GM12878 (cell line): ENCODE data around the gene BNIP2. TPM values are rescaled to one million over a fixed set of nuclear protein-coding genes. Genes with fewer than 3 reads are reported as not detected.

Experiments
- ATAC-seq: fragments of 200-7000 bp; cut with Tn5 transposase; 3 replicates; pipeline ENCODE4 v1.9.1; 2020; ENCODE audit warnings: mild to moderate bottlenecking, moderate library complexity
- BruUV-seq: library from RNA; stranded (reverse); fragments of 400-500 nt; replicated peaks from 2 replicates; lab custom pipeline; 2021; lab: Mats Ljungman, UMichigan
- CTCF ChIA-PET: fragments of 300-600 bp; sonication (Branson Sonifier 250); formaldehyde crosslinking; extraction: SDS; loops from one replicate; lab custom pipeline; 2021; ENCODE audit warnings: inconsistent platforms; lab: Yijun Ruan, JAX
- POLR2A ChIA-PET: fragments of 350-600 bp; formaldehyde crosslinking; extraction: SDS; loops from one replicate; lab custom pipeline; 2021; ENCODE audit warnings: inconsistent platforms; lab: Charles Lee
- RAD21 ChIA-PET: fragments of 300-600 bp; sonication (Branson Sonifier 250); formaldehyde crosslinking; loops from one replicate; lab custom pipeline; 2023; ENCODE audit warnings: antibody characterized with exemption; ENCODE audit not compliant: unreplicated experiment; lab: Charles Lee
- SMC1A ChIA-PET: fragments of 300-600 bp; sonication (Branson Sonifier 250); formaldehyde crosslinking; loops from one replicate; lab custom pipeline; 2023; ENCODE audit not compliant: unreplicated experiment, uncharacterized antibody; lab: Charles Lee
- DNase-seq: peaks from one replicate; pipeline ENCODE4 v3.0.0-alpha.2; 2011; ENCODE audit warnings: low read depth, low spot score
- FAIRE-seq: peaks from 3 replicates; lab custom pipeline; 2011; peaks lifted over from hg19 to GRCh38; lab: Jason Lieb, UNC
- H2AFZ ChIP-seq: 2 replicates; pipeline ENCODE4 v1.6.0; 2011; ENCODE audit warnings: low read depth, low read length, control low read depth; ENCODE audit not compliant: control insufficient read depth
- H3K27ac ChIP-seq: 2 replicates; pipeline ENCODE4 v1.5.1; 2011; ENCODE audit warnings: control low read depth; ENCODE audit not compliant: control insufficient read depth, insufficient read depth
- H3K27me3 ChIP-seq, 2 experiments: replicated peaks in 1 of 2; 2 replicates each; pipeline versions ENCODE4 v1.6.0 to v1.6.1; 2011; ENCODE audit warnings: low read length in 1 of 2; ENCODE audit not compliant: control insufficient read depth in 2 of 2, insufficient read depth in 2 of 2
- H3K36me3 ChIP-seq, 2 experiments: 2 replicates each; pipeline ENCODE4 v1.5.1; 2011; ENCODE audit warnings: low read length in 1 of 2; ENCODE audit not compliant: control insufficient read depth in 2 of 2, insufficient read depth in 2 of 2
- H3K4me1 ChIP-seq: 2 replicates; pipeline ENCODE4 v1.6.1; 2011; ENCODE audit warnings: mild to moderate bottlenecking, low read length, moderate library complexity, mixed read lengths; ENCODE audit not compliant: control insufficient read depth, insufficient read depth
- H3K4me2 ChIP-seq: 2 replicates; pipeline ENCODE4 v1.6.0; 2011; ENCODE audit warnings: control low read depth; ENCODE audit not compliant: control insufficient read depth, insufficient read depth
- H3K4me3 ChIP-seq: fragments of 200-600 bp; sonication (generic); 2 replicates; pipeline ENCODE4 v1.5.1; 2016
- H3K79me2 ChIP-seq: 2 replicates; pipeline ENCODE4 v1.6.0; 2011; ENCODE audit warnings: low read length; ENCODE audit not compliant: control insufficient read depth, insufficient read depth
- H3K9ac ChIP-seq: 2 replicates; pipeline ENCODE4 v1.8.0; 2011; ENCODE audit warnings: low read length, control low read depth, mixed read lengths; ENCODE audit not compliant: control insufficient read depth, insufficient read depth
- H3K9me3 ChIP-seq: replicated peaks from 3 replicates; pipeline ENCODE4 v1.5.1; 2011; ENCODE audit warnings: mild to moderate bottlenecking, low read length; ENCODE audit not compliant: control insufficient read depth, insufficient read depth
- H4K20me1 ChIP-seq: 2 replicates; pipeline ENCODE4 v1.6.0; 2011; ENCODE audit not compliant: control insufficient read depth, insufficient read depth
- ASH2L ChIP-seq: fragments of 300-600, 200-600 bp; sonication (generic); IDR thresholded peaks from 2 replicates; pipeline ENCODE4 v1.6.1; 2017; ENCODE audit warnings: low read depth, mild to moderate bottlenecking, borderline replicate concordance
- CREB1 ChIP-seq: IDR thresholded peaks from 2 replicates; pipeline ENCODE4 v1.6.1; 2012; ENCODE audit warnings: low read depth, mild to moderate bottlenecking, inconsistent platforms
- DPF2 ChIP-seq: fragments of 450-650 bp; IDR thresholded peaks from 2 replicates; pipeline ENCODE4 v1.6.1; 2017; ENCODE audit warnings: mild to moderate bottlenecking
- EP300 ChIP-seq, 2 experiments: fragments of 150-350 bp in 1 of 2; IDR thresholded peaks; 2 replicates each; pipeline ENCODE4 v1.6.1; 2011 to 2012; ENCODE audit warnings: low read depth in 2 of 2, low read length in 2 of 2, borderline replicate concordance in 1 of 2, improper control_type of control experiment in 1 of 2, inconsistent platforms in 1 of 2; ENCODE audit not compliant: control insufficient read depth in 1 of 2
- EZH2 ChIP-seq: IDR thresholded peaks from 2 replicates; pipeline ENCODE4 v1.6.1; 2012; ENCODE audit warnings: low read depth, mild to moderate bottlenecking, control low read depth, inconsistent platforms, low read length, borderline replicate concordance; ENCODE audit not compliant: control insufficient read depth
- RB1 ChIP-seq: fragments of 450-650 bp; formaldehyde crosslinking; IDR thresholded peaks from 2 replicates; pipeline ENCODE4 v1.6.1; 2017; ENCODE audit warnings: mild to moderate bottlenecking, borderline replicate concordance
- SMAD1 ChIP-seq: fragments of 450-650 bp; IDR thresholded peaks from 2 replicates; pipeline ENCODE4 v1.6.1; 2018; ENCODE audit warnings: mild to moderate bottlenecking, low read depth; ENCODE audit not compliant: partially characterized antibody
- SP1 ChIP-seq: IDR thresholded peaks from one replicate; pipeline ENCODE4 v1.6.1; 2011; ENCODE audit warnings: low read depth, low read length
- SPI1 ChIP-seq: IDR thresholded peaks from 2 replicates; pipeline ENCODE4 v1.6.1; 2011; ENCODE audit warnings: low read depth, mild to moderate bottlenecking, low read length, moderate library complexity, borderline replicate concordance; ENCODE audit not compliant: insufficient read depth
- ZSCAN29 ChIP-seq: fragments of 450-650 bp; IDR thresholded peaks from 2 replicates; pipeline ENCODE4 v1.6.1; 2017; ENCODE audit warnings: mild to moderate bottlenecking, moderate library complexity
- WGBS: methylation state at CpG from one replicate; pipeline ENCODE4 v1.1.6; 2016; ENCODE audit warnings: low lambda C conversion rate; ENCODE audit not compliant: insufficient replicate concordance, insufficient coverage; ENCODE audit errors: missing lambda C conversion rate; 5-methylcytosine and 5-hydroxymethylcytosine counted together
- in situ Hi-C: fragments of 300-500 bp; cut with MboI; formaldehyde crosslinking; loops from 9 replicates; pipeline ENCODE4 v1.14.3; 2018; ENCODE audit warnings: mixed read lengths
- intact Hi-C: fragments of 100-400 bp; cut with micrococcal nuclease; formaldehyde crosslinking; loops from one replicate; pipeline ENCODE4 v1.14.2; 2022; ENCODE audit not compliant: unreplicated experiment
- polyA plus RNA-seq, 11 experiments: library from polyadenylated mRNA; depleted of rRNA in 4 of 11; unstranded in 6 of 11; stranded (reverse) in 5 of 11; fragments of >200 nt; fragmentation: Nextera tagmentation in 4 of 11; fragmentation: Illumina TruSeq in 1 of 11; extraction: Ambion mirVana in 4 of 11; extraction: Trizol in 1 of 11; gene quantifications; 1 replicate in 1 of 11; 2 replicates in 10 of 11; pipeline versions ENCODE4 v1.2.1 to v1.2.3, GENCODE V29; 2011 to 2016; ENCODE audit warnings: inconsistent platforms in 2 of 11, missing spikeins in 2 of 11, low read depth in 1 of 11
- total RNA-seq, 4 experiments: library from RNA; depleted of rRNA in 3 of 4; stranded (reverse); fragments of >200 nt in 3 of 4; fragmentation: Illumina TruSeq in 1 of 4; extraction: Trizol in 1 of 4; gene quantifications; 2 replicates each; pipeline versions ENCODE4 v1.2.1 to v1.2.3, GENCODE V29; 2013 to 2021
- TF ChIP-seq, protein P1 (sequence below): IDR thresholded peaks from 2 replicates; pipeline ENCODE4 v1.6.1; 2011; ENCODE audit warnings: low read depth, mild to moderate bottlenecking, low read length, moderate library complexity, borderline replicate concordance; ENCODE audit errors: extremely low read depth
- TF ChIP-seq, protein P2 (sequence below): fragments of 450-650 bp; IDR thresholded peaks from 2 replicates; pipeline ENCODE4 v1.6.1; 2018; ENCODE audit warnings: borderline replicate concordance, mild to moderate bottlenecking; ENCODE audit not compliant: partially characterized antibody
- TF ChIP-seq, protein P3 (sequence below), 3 experiments: IDR thresholded peaks in 2 of 3; conservative IDR thresholded peaks in 1 of 3; 2 replicates each; pipeline ENCODE4 v1.5.1; 2011; ENCODE audit warnings: low read depth in 3 of 3, low read length in 3 of 3, mild to moderate bottlenecking in 3 of 3, control low read depth in 2 of 3, moderate library complexity in 2 of 3, inconsistent platforms in 1 of 3, mixed read lengths in 1 of 3; ENCODE audit not compliant: control insufficient read depth in 2 of 3, insufficient read depth in 1 of 3; ENCODE audit errors: extremely low read depth in 1 of 3
- TF ChIP-seq, protein P4 (sequence below): IDR thresholded peaks from 2 replicates; pipeline ENCODE4 v1.6.1; 2012; ENCODE audit warnings: low read depth, low read length, improper control_type of control experiment
- TF ChIP-seq, protein P5 (sequence below): IDR thresholded peaks from 2 replicates; pipeline ENCODE4 v1.6.1; 2012; ENCODE audit warnings: low read length, inconsistent platforms

Gene BNIP2
- total and polyA plus RNA-seq, 10 of the 15 experiments (the other 5 are each of a cell fraction or from before 2014, with no cell fraction given) = 29.9 to 122 (median 67.7) TPM

DNA sequence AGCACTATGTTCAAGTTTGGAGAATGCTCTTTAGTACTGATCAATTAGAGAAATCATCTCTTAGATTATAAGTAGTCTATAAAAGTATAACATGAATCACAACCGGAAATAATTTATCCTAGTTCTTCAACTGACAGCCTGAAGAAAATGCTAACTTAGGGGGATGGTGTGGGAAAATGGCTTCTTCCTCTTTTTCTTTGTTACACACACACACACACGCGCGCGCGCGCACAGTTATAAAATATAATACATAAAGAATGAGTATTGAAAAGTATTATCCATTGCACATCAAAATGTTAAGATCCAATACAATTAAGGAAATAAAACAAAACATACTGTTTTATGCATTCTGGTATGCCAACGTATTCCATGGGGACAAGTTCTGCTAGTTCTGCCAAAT lies 20.6 kb downstream of the BNIP2 start (continued):
- TF ChIP-seq, protein P1, sequence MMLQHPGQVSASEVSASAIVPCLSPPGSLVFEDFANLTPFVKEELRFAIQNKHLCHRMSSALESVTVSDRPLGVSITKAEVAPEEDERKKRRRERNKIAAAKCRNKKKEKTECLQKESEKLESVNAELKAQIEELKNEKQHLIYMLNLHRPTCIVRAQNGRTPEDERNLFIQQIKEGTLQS = no peak
- TF ChIP-seq, protein P2, sequence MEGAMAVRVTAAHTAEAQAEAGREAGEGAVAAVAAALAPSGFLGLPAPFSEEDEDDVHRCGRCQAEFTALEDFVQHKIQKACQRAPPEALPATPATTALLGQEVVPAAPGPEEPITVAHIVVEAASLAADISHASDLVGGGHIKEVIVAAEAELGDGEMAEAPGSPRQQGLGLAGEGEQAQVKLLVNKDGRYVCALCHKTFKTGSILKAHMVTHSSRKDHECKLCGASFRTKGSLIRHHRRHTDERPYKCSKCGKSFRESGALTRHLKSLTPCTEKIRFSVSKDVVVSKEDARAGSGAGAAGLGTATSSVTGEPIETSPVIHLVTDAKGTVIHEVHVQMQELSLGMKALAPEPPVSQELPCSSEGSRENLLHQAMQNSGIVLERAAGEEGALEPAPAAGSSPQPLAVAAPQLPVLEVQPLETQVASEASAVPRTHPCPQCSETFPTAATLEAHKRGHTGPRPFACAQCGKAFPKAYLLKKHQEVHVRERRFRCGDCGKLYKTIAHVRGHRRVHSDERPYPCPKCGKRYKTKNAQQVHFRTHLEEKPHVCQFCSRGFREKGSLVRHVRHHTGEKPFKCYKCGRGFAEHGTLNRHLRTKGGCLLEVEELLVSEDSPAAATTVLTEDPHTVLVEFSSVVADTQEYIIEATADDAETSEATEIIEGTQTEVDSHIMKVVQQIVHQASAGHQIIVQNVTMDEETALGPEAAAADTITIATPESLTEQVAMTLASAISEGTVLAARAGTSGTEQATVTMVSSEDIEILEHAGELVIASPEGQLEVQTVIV = no peak
- TF ChIP-seq, protein P3, sequence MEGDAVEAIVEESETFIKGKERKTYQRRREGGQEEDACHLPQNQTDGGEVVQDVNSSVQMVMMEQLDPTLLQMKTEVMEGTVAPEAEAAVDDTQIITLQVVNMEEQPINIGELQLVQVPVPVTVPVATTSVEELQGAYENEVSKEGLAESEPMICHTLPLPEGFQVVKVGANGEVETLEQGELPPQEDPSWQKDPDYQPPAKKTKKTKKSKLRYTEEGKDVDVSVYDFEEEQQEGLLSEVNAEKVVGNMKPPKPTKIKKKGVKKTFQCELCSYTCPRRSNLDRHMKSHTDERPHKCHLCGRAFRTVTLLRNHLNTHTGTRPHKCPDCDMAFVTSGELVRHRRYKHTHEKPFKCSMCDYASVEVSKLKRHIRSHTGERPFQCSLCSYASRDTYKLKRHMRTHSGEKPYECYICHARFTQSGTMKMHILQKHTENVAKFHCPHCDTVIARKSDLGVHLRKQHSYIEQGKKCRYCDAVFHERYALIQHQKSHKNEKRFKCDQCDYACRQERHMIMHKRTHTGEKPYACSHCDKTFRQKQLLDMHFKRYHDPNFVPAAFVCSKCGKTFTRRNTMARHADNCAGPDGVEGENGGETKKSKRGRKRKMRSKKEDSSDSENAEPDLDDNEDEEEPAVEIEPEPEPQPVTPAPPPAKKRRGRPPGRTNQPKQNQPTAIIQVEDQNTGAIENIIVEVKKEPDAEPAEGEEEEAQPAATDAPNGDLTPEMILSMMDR (IDR thresholded peaks at IDR 0.05 in 2 of 3, conservative IDR thresholded peaks at IDR 0.05 in 1 of 3; ENCODE audit: control insufficient read depth in 2 of 3, extremely low read depth in 1 of 3, insufficient read depth in 1 of 3, low read depth in 3 of 3, low read length in 3 of 3) = no peak
- TF ChIP-seq SMAD1 (no peak), SP1 (no peak), ZSCAN29 (no peak)

DNA sequence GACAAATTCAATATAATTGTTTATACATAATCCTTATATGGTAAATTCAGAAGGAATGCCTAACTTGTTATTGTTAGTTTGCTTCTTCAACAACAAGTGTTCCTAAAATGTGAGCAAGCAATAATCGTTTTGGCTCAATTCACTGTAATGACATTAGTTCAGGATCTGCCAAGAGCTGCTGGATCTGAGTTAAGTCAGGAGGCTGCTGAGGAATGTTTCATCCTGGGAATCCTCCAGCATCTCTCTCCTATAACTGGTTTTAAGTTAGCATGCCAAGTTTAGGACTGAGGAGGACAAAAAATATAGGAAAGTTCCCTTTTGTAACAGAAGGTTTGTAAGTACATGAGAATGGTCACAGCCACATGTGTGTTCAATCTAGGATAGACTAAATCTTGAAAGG lies 26.9 kb downstream of the BNIP2 start:
- intact Hi-C loops (no loop called here), in situ Hi-C loops (no loop called here)
- ChIA-PET POLR2A (no interaction called here), SMC1A (no interaction called here), RAD21 (no interaction called here), CTCF (interaction anchor here (1.9 kb wide), 1 partner anchor 129 kb away, joined by 5 read pairs; no protein-coding TSS in a partner anchor)
- Histone ChIP-seq H3K4me1 (no peaks in the 10 kb centered on the region), H3K79me2 (peaks cover 3% of the 10 kb centered on the region), H3K9ac (no peak overlapping the region), H3K27me3 (no peaks in the 10 kb centered on the region), H3K9me3 (no peaks in the 10 kb centered on the region), H3K4me2 (no peak overlapping the region), H4K20me1 (no peaks in the 10 kb centered on the region), H3K27ac (no peak overlapping the region), H2AFZ (no peak overlapping the region), H3K36me3 (peaks cover 0 to 15% of the 10 kb centered on the region in 2 experiments; a peak in 3 of 4 replicates), H3K4me3 (no peak overlapping the region)
- ATAC-seq (no peak), FAIRE-seq (peak; percentile 44), DNase-seq (no peak)
- WGBS = 94% methylated on average over 1 of the region's 1 CpG
- no TSS peak for BruUV-seq
- TF ChIP-seq DPF2 (no peak), SP1 (no peak), RB1 (no peak), EZH2 (no peak), EP300 (IDR thresholded peaks at IDR 0.05; ENCODE audit: borderline replicate concordance in 1 of 2, control insufficient read depth in 1 of 2, low read depth in 2 of 2, low read length in 2 of 2) (no peak), ASH2L (no peak), CREB1 (no peak), SPI1 (no peak)
- TF ChIP-seq, protein P4, sequence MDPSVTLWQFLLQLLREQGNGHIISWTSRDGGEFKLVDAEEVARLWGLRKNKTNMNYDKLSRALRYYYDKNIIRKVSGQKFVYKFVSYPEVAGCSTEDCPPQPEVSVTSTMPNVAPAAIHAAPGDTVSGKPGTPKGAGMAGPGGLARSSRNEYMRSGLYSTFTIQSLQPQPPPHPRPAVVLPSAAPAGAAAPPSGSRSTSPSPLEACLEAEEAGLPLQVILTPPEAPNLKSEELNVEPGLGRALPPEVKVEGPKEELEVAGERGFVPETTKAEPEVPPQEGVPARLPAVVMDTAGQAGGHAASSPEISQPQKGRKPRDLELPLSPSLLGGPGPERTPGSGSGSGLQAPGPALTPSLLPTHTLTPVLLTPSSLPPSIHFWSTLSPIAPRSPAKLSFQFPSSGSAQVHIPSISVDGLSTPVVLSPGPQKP = no peak
- TF ChIP-seq, protein P5, sequence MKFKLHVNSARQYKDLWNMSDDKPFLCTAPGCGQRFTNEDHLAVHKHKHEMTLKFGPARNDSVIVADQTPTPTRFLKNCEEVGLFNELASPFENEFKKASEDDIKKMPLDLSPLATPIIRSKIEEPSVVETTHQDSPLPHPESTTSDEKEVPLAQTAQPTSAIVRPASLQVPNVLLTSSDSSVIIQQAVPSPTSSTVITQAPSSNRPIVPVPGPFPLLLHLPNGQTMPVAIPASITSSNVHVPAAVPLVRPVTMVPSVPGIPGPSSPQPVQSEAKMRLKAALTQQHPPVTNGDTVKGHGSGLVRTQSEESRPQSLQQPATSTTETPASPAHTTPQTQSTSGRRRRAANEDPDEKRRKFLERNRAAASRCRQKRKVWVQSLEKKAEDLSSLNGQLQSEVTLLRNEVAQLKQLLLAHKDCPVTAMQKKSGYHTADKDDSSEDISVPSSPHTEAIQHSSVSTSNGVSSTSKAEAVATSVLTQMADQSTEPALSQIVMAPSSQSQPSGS = no peak
